Measurements from ENCODE around the gene OPN1LW.
"Not testable (repeated sequence)": the region's sequence is repeated elsewhere in the genome, so short reads cannot be mapped to it uniquely, and the experiment has no call there.

DNA sequence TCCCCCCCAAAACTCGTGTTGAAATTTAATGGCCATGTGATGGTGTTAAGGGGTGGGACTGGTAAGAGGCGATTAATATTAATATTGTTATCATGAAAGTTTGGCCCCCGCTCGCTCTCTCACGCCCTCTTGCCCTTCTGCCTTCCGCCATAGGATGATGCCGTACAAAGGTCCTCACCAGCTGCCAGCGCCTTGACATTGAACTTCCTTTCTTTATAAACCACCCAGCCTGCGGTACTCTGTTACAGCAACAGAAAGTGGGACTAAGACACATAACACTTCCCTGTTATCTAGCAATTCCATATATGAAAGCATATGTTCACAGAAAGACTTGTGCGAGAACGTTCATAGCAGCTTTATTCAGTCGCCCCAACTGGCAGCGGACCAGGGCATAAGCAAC, 24.3 kb downstream of the OPN1LW start:
- not testable (repeated sequence) for TF ChIP-seq POLR2A (IDR thresholded peaks at IDR 0.05; ENCODE audit: low read depth, low read length); POLR2AphosphoS5 (IDR thresholded peaks at IDR 0.05; ENCODE audit: insufficient read depth, low read depth, low read length); EZH2 (IDR thresholded peaks at IDR 0.05; ENCODE audit: borderline replicate concordance, low read depth, low read length, severe bottlenecking)
- TF ChIP-seq, protein P1, sequence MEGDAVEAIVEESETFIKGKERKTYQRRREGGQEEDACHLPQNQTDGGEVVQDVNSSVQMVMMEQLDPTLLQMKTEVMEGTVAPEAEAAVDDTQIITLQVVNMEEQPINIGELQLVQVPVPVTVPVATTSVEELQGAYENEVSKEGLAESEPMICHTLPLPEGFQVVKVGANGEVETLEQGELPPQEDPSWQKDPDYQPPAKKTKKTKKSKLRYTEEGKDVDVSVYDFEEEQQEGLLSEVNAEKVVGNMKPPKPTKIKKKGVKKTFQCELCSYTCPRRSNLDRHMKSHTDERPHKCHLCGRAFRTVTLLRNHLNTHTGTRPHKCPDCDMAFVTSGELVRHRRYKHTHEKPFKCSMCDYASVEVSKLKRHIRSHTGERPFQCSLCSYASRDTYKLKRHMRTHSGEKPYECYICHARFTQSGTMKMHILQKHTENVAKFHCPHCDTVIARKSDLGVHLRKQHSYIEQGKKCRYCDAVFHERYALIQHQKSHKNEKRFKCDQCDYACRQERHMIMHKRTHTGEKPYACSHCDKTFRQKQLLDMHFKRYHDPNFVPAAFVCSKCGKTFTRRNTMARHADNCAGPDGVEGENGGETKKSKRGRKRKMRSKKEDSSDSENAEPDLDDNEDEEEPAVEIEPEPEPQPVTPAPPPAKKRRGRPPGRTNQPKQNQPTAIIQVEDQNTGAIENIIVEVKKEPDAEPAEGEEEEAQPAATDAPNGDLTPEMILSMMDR (IDR thresholded peaks at IDR 0.05; ENCODE audit: extremely low read depth in 1 of 2, insufficient read depth in 1 of 2, low read depth in 1 of 2, low read length in 2 of 2), result not testable (repeated sequence)

Data from endothelial cell of umbilical vein (primary cell).